NCI-H524 (cell line): ENCODE measurements around the gene C1QTNF5.

Experiments used
- DNase-seq, 2 experiments: peaks; one replicate each; lab custom pipeline; 2025; lab: John Stamatoyannopoulos, UW

Gene C1QTNF5

DNA sequence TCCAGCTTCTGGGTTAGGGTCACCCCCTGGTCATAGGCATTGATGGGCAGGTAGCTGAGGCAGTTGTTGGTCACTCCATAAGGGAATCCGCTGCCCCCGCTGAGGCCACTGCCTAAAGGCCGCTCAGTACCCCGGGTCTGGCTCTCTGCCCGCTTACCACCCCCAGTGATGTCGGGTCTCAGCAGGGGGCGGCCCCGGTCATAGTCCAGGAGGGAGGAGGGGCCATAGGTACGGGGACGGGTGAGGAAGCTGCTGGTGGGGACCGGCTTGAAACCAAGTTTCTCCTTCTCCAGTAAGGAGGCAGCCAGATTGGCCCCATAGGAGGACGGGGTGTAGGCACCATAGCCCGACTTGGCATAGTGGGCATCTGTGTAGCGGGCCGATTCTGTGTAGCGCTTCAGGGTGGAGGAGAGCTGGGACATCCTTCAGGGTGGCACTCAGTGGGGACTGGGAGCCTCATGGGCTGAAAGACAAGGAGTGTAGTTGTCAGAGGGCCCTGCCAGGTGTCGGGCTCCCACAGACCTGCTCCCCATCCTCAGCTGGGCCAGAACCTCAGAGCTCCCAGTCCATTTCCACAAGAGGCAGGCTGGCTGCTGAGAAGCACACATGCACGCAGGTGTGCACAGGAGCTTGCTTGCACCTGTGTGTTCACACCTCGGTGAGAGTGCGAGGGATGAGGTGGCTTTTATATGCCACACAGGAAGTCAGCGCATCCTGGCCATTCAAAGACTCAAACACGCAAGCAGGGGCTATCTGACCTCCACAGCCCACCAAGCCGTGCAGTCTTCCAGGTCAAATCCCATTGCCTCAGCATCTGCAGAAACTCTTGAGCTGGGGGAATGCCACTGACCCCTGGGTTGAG lies 32.6 kb upstream of the C1QTNF5 start:
- no peak for DNase-seq

DNA sequence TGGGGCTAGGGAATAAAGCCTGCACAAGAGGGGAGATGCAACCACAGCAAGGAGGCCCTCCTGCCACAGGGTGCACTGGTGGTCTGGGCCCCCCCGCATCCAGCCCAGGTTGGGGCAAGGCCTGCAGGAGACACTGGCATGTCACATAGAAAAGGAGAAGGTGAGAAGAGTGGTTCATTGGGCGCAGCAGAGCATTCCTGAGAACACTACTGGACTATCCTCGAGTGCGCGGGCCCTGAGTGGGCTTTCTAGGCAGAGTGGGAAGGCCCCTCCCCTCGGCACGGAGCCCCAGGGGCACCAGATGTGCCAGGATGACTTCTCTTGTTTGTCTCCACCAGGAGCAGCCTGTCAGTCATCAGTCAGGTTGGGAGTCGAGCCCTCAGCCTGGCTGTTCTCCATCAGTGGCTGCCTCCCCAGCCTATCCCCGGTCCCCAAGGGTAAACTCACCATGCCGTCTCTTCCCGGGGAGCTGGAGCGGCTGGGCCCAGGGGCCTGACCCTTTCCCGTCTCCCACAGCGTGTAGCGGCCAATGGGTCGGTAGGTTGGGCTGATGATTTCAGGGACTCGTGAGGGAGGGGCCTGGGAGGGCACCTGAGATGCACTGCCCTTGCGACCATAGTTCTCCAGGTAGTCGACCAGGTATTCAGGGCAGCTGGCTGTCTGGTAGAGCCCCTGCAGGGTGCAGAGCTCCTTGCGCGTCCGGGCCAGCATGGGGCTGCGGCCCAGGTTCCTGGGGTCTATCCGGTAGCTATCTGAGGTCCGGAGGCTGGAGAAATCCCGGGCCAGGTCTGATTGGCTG lies 31.8 kb upstream of the C1QTNF5 start:
- peak in 1 of 2 experiments; percentile 22 for DNase-seq

DNA sequence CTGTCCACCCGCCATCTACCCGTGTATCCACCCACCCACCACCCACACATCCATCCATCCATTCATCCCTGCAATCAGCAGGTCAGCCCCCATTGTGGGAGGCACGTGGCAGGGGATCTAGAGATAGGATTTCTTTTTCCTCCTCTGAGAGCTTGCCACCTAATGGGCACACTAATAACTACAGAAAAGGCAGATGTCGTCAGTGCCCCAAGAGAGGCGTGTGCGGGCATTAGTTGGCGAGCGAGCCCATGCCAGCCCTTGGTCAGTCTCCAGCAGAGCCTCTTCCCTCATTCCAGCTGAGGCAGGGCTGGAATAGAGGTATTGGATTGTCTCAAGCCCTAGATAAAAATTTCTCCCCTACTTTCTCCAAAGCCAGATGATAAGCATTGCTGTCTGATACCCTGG lies 31.1 kb upstream of the C1QTNF5 start:
- DNase-seq: peak; percentile 86 to 88

DNA sequence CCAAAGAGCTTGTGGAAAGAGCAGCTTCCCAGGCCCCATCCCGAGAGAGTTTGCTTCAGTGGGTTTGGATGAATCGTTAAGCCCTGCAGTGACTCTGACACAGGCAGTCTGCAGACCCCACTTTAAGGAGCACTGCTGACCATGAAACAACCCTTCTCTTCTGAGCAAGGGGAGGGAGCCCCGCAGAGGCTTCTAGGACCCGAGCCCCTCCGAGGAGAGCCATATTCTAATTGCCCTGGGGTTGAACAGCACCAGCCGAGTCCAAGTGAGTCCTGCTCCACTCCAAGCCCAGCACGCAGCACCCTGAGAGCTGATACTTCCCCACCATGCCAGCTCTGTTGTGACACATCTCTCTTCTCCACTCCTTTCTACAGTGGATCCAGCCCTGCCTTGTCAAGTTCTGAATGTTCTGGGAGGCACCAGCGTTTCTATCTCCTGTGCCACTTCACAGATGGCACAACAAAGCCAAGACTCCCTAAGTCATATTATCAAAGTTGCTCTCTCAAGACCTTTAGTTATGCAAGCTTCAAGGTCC lies 30.5 kb upstream of the C1QTNF5 start:
- peak in 1 of 2 experiments; percentile 34 for DNase-seq

DNA sequence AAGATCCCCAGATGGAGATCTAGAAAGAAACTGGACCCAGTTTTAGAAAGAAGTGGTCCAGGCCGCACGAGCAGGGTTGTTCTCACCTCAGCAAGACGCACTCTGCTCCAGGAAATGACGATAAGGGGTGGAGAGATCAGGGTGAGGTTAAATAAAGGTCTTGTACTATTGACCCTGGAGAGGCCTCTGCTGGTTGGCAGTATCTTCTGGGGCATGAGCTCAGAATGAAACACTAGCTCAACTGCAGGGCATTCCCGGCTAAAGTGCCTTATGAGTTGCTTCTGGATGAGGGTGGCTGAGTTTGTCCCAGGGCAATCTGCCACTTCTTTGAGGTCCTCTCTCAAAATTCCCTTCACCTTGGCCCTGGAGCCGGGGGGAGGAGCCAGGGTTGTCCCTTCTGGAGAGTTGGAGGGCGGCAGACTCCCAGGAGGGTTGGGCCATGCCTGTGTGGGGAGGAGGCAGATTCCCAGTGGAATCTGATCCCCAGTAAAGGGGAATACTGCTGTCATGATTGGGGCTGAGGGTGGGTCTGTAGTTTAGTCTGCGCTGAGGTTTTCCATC lies 29.9 kb upstream of the C1QTNF5 start:
- DNase-seq: peak; percentile 63 to 68

DNA sequence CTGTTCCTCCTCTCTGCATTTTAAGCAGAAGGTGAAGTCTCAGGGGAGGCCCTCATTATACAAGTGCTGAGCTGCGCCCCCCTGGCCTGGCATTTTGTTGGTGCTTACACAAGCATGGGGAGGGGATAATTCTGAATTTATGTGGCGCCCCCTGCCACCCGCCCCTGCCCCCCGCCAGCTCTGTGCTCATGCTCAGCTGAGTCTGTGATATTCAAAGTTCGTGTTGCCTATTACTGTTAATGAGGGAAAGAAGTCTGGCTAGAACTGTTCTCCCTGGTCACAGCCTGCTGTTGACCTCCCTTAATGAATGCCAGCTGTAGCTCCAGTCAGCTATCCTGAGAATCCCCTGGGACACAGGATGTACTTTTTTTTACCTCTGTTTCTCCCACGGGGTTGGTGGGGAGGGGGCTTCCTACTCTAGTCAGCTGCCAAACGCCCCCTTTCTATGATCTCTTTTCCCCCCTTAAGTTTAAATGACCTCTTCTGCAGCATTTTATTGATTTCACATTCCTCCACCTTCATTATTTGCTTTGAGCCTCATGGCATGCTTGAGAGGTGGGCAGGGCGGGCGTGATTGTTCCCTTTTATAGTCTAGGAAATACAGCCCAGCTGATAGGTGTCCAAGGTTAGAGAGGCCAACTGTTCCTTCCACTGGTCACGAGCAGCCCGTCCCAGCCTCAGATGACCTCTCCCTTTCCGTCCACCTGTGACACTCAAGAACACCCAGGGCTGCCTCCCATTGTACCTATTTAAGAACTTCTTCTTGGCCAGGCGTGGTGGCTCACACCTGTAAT lies 28.6 kb upstream of the C1QTNF5 start:
- DNase-seq: peak; percentile 72 to 79

DNA sequence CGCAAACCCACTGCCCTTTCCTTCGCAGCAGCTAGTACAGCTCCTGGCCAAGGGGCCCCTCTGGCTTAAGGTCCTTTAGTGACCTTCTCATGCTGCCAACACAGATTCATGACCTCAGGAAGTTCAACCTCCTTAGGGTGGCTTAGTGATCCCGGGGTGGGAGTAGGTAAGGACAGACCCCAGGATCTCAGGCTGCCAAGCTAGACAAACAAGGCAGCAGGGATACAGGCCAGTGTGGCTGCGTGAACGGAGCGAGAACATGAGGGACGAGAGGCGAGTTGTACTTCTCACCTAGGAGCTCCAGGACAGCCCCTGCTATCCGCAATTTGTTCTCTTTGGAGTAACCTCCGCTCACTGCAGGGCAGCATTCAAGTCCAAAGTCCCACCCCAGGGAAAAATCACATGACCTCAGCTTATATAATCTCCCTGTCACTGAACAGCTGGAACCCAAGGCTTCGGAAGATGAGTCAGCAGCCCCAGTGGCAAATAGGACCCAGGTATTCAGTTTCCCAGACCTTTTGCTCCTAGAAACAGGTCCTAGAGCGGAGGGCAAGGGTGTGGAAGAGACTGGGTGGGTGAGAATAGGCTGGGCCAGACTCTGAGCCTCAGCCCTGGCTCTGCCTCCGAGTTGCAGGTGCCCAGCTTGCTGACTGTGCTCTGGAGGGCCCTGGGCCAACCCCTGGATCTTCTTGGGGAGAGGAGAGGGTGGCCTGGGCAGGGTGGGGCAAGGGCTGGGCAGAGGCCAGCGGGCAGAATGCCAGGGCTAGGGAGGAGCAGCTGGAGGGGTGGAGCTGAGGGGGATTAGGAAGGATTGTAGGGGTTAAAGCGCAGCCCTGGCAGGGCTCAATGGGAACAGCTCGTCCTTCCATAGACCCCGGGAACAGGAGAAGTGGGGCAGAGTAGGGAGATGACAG lies 27.7 kb upstream of the C1QTNF5 start:
- DNase-seq: peak; percentile 97

DNA sequence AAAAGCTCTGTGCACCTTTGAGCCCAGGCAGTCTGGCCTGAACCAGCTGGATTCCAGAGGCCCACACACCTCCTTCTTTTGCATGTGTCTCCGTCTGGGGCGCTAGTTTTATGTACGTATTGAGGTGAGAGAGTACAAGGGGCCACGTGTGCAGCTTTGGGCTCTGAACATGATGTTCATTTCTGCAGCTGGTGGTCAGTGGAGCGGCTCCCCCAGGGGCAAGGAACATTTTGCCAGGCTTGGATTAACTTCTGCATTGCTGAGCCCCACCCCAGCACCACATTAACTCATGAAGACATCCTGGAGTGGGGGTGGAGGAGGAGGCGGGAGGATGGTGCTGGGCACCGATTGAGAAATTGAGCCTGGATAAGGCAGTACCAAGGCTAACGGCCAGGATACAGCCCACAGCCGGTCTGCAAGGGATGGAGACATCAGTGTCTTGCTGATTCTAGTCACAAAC lies 27.0 kb upstream of the C1QTNF5 start:
- peak; percentile 14 to 38 for DNase-seq

DNA sequence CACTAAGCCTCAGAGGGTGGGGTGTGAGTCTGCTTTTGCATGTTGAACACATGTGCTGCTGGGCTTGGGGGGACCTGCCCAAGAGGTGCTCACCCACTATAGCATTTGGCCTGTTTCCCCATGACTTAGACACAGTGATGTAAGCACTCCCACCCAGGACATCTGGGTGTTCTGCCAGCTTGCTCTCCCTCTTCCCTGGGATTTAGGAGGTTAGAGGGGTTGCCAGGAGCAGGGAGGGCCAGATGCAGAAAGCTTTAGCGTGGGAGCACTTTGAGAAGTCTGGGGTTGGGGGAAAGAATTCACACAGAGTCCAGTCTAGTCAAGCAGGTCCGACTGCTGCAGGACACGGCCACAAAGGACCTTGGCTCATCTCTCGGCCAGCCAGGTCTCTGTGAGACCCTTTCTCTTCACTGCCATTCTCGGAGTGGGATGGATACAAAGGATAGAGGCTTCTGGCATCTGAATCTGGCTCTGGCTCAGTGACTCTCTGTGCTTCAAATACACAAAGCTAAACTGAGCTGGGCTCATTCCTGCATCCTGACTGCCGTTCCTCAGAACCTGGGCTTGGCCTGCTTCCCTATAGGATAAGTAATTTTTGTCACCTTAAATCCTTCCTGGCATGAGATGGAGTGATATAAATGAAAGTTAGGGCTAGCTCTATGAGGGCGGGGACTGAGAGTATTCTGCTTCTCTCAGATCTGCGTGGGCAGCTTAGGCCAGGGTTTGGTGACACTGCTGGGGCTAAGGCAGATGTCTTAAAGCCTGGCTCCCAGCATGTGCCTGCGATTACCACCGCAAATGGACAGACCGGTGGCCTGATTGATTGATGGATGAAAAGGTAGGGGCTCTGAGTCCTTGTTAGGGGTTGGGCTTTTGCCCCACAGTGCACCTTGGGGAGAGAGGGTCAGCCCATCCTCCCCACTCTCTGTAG lies 26.3 kb upstream of the C1QTNF5 start:
- DNase-seq: peak in 1 of 2 experiments; percentile 42

DNA sequence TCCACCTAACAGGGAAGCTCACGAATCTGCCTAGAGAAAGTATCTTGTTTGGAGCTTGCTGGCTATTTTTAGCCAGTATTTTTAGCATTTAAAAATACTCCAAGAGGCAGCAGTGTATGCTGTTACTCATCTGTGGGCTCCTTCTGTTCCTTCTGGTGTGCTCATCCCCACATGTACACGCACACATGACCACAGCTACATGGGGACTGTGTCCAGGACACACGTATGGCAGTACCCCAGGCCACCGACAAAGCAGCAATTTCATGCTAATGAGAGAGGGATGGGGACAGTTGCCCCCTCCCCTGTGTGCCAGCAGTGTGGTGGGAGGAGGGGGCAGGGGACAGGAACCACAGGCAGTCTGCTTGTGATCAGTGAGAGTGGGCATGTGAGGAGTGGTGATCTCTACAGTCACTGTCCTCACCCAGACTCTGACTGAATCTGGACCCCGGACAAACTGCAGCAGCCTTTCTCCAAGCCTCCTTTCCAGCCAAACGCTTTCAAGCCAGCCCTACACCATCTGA lies 24.4 kb upstream of the C1QTNF5 start:
- no peak for DNase-seq

DNA sequence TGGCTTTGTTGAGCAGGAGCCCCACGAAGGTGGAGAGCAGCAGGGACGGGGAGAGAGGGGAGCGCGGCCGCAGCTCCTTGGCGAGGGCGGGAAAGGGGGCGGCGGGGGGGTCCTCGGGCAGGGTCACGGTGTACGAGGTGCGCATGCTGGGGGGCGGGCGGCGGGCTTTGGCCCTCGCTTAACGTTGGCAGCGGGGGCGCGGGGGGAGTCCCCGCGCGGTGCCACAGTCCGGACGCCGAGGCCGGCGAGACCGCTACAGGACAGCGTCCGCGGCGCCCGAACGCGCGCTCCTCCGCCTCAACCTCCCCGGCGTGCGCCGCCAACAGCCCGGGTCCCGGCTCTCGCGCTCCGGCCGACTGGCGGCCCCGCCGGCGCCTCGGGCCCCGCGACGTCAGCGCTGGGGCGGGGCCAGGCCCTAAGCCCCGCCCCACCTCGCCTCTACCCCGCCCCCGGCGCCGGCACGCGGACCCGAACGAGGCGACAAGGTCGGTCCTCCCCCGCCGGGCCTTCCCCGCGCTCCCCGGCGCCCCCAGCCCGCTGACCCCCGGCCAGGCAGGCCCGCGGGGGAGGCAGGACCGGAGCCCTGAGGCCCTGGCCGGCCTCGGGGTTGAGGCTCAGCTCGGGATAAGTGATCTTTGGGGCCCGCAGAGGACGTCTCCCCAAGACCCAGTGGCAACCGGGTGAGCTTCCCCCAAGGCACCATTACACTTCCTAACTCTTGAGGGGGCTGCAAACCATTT lies 23.3 kb upstream of the C1QTNF5 start:
- DNase-seq: peak in 1 of 2 experiments; percentile 53

DNA sequence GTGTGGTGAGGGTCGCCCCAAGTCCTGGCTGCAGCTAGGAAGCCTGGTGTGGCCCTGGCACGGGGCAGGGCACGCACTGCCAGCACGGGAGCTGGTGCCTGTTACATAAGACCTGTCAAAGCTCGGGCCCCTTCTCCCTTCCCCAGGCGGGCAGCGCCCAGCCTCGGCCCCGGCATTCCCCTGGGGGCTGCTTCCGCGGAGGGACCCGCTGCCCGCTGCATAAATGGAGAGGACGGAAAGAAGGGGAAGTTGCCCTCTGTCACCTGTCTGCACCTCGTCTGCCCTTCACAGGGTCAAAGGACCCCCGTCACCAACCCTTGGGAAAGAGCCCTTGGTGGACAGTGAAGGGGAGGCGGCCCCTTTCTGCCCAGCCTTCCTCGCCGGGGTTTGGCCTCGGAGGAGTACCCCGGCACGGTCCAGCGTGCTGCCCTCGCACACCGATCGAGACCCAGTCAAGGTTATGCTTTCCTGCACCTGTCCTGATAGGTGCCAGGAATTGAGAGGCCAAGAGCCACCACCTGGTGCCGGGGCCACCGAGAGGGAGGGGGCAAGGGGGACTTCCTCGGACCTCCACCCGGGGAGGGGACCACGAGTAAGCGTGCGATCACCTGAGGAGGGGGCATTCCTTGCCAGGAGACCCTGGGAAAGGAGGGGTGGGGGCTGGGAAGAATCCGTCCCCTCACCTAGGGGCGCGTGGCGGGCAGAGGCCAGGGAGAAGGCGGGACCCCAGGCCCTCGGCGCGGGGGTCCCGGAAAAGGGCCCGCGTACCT lies 22.6 kb upstream of the C1QTNF5 start:
- DNase-seq: no peak

DNA sequence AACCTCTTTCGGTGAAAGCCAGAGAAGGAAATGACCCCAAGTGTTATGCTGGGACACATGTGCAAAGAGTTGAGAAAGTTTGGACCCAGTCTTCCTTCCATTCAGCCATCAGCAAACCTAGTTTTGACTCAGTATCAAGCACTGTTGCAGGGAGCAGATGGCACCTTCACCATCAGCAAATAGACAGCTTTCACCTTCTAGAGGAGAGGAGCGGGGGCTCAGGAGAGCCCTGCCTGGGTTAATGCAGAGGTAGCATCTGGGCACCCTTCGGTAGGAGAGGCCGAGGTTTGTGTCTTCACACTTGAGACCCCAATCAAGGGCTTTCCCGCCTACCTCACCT lies 22.0 kb upstream of the C1QTNF5 start:
- peak; percentile 42 to 80 for DNase-seq

DNA sequence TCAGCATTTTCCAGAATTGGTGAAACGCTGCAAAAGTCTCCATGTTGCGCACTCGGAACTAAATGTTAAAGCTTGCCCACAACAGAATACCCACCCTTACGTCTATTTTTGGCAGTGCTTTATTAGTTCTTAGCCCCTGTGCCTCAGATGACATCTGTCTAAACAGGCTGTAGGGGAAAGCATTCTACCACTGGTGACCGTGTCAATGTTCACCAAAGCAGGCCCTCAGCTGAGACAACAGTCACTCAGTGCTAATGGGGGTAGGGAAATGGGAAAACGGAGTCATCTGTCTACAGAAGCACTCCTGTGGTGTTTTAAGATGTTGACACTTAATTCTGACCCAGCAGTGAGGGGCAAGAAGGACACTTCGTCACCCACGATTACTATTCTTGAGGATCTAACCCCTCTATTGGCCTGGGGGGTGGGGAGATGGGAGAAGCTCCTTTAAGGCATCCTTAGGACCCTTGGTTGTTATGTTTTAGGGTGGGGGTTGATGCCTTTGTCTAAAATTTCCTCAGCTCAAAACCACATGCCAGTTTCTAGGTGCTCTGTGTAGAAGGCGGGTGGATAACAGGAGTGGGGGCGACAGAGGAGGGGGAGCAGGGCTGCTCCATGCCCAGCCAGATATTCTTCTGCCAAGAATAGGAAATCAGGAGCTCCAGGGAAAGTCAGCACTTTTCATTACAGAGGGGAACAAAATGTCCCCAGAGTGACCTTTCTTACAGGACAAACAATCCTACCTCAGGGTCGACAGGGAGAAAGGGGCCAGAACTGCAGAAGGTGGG lies 21.4 kb upstream of the C1QTNF5 start:
- DNase-seq: peak in 1 of 2 experiments; percentile 50

DNA sequence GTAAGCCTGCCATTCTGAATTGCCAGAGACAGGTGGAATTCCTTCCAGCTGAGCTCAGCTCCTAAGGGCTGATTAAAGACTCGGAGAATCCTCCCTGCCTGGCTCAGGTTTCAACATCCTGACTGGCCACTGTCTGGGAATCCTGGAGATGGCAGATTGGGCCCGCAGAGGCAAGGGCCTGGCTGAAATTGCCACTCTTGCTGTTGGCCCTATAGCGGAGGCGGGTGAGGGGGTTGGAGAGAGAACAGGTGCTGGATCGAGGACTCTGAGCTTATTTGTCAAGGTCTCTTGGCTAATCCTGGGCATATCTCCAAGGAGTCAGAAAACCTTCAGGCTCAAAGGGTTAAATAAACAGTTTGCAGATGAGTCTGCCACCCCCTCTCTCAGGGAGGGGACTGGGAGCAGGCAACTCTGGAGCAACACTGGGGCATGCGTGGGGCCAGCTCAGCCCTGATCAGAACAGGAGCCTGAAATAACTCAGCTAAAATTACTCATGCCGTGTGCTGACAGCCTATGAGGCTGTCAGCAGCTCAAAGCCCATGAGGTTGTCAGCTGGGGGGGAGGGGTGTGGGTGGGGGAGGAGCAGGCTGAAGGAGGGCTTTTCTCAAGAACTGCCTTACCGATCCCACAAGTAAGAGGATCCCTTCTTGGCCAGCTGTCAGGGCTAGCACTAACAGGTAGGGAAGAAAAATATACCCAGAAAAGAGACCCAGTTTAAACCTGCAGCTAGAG lies 20.5 kb upstream of the C1QTNF5 start:
- peak; percentile 98 for DNase-seq
